NCI-H82 (cell line): Measurements from ENCODE around the gene KCNJ18.
"Not testable (repeated sequence)": the region's sequence is repeated elsewhere in the genome, so short reads cannot be mapped to it uniquely, and the experiment has no call there.

ENCODE experiments used
- DNase-seq: peaks from one replicate; lab custom pipeline; 2025; lab: John Stamatoyannopoulos, UW

KCNJ18 gene

GRCh38 chr17:21671437-21671836 is 20.9 kb upstream of the KCNJ18 start:
- DNase-seq = not testable (repeated sequence)

GRCh38 chr17:21671871-21672270 is 20.5 kb upstream of the KCNJ18 start:
- DNase-seq = not testable (repeated sequence)

GRCh38 chr17:21673451-21674241 is 18.7 kb upstream of the KCNJ18 start:
- DNase-seq = not testable (repeated sequence)

- DNase-seq = no peak
Observed at GRCh38 chr17:21674242-21674731, 18.0 kb upstream of the KCNJ18 start.

GRCh38 chr17:21674891-21675738 is 17.2 kb upstream of the KCNJ18 start:
- not testable (repeated sequence) for DNase-seq

GRCh38 chr17:21675739-21676130 is 16.6 kb upstream of the KCNJ18 start:
- not testable (repeated sequence) for DNase-seq

GRCh38 chr17:21676281-21677111 is 15.8 kb upstream of the KCNJ18 start:
- no peak for DNase-seq

- DNase-seq = no peak
Observed at GRCh38 chr17:21677126-21677910, 15.0 kb upstream of the KCNJ18 start.

GRCh38 chr17:21677911-21678310 is 14.4 kb upstream of the KCNJ18 start:
- DNase-seq = no peak

- DNase-seq = peak; percentile 69
Observed at GRCh38 chr17:21678393-21679081, 13.8 kb upstream of the KCNJ18 start.

- peak; percentile 33 for DNase-seq
Observed at GRCh38 chr17:21679256-21680146, 12.8 kb upstream of the KCNJ18 start.

GRCh38 chr17:21680366-21680765 is 12.0 kb upstream of the KCNJ18 start:
- no peak for DNase-seq

- DNase-seq = peak; percentile 70
Observed at GRCh38 chr17:21680850-21681351, 11.4 kb upstream of the KCNJ18 start.

GRCh38 chr17:21681576-21681975 is 10.7 kb upstream of the KCNJ18 start:
- DNase-seq = not testable (repeated sequence)

- peak; percentile 29 for DNase-seq
Observed at GRCh38 chr17:21682130-21682529, 10.2 kb upstream of the KCNJ18 start.

GRCh38 chr17:21683142-21683712 is 9.1 kb upstream of the KCNJ18 start:
- peak; percentile 70 for DNase-seq

- DNase-seq = not testable (repeated sequence)
Observed at GRCh38 chr17:21683897-21684296, 8.4 kb upstream of the KCNJ18 start.

GRCh38 chr17:21684384-21684783 is 7.9 kb upstream of the KCNJ18 start:
- DNase-seq = not testable (repeated sequence)
